ENCODE measurements around the gene LTB. TPM values are rescaled to one million over a fixed set of nuclear protein-coding genes. Genes with fewer than 3 reads are reported as not detected.

LTB gene
- total RNA-seq, 1 donor from 2014 or later: 782 TPM

DNA sequence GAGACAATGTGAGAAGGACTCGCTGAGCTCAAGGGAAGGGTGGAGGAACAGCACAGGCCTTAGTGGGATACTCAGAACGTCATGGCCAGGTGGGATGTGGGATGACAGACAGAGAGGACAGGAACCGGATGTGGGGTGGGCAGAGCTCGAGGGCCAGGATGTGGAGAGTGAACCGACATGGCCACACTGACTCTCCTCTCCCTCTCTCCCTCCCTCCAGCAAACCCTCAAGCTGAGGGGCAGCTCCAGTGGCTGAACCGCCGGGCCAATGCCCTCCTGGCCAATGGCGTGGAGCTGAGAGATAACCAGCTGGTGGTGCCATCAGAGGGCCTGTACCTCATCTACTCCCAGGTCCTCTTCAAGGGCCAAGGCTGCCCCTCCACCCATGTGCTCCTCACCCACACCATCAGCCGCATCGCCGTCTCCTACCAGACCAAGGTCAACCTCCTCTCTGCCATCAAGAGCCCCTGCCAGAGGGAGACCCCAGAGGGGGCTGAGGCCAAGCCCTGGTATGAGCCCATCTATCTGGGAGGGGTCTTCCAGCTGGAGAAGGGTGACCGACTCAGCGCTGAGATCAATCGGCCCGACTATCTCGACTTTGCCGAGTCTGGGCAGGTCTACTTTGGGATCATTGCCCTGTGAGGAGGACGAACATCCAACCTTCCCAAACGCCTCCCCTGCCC is 5.2 kb downstream of the LTB start:
- intact Hi-C loops (cut with micrococcal nuclease): no loop called here

DNA sequence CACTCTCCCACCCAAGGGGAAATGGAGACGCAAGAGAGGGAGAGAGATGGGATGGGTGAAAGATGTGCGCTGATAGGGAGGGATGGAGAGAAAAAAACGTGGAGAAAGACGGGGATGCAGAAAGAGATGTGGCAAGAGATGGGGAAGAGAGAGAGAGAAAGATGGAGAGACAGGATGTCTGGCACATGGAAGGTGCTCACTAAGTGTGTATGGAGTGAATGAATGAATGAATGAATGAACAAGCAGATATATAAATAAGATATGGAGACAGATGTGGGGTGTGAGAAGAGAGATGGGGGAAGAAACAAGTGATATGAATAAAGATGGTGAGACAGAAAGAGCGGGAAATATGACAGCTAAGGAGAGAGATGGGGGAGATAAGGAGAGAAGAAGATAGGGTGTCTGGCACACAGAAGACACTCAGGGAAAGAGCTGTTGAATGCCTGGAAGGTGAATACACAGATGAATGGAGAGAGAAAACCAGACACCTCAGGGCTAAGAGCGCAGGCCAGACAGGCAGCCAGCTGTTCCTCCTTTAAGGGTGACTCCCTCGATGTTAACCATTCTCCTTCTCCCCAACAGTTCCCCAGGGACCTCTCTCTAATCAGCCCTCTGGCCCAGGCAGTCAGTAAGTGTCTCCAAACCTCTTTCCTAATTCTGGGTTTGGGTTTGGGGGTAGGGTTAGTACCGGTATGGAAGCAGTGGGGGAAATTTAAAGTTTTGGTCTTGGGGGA is 6.1 kb downstream of the LTB start:
- intact Hi-C loops (cut with micrococcal nuclease): loop anchor here (2.0 kb wide), 1 partner anchor 17 kb away; no protein-coding TSS in a partner anchor

DNA sequence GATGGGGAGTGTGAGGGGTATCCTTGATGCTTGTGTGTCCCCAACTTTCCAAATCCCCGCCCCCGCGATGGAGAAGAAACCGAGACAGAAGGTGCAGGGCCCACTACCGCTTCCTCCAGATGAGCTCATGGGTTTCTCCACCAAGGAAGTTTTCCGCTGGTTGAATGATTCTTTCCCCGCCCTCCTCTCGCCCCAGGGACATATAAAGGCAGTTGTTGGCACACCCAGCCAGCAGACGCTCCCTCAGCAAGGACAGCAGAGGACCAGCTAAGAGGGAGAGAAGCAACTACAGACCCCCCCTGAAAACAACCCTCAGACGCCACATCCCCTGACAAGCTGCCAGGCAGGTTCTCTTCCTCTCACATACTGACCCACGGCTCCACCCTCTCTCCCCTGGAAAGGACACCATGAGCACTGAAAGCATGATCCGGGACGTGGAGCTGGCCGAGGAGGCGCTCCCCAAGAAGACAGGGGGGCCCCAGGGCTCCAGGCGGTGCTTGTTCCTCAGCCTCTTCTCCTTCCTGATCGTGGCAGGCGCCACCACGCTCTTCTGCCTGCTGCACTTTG is 6.8 kb downstream of the LTB start, which contains the start of gene TNF:
Gene TNF (plus strand): TSS at position 231 of the 567 bp plus-strand sequence. CDS start 177 bp downstream, at position 408.
- intact Hi-C loops (cut with micrococcal nuclease): loop anchor here (2.0 kb wide), 1 partner anchor 17 kb away; no protein-coding TSS in a partner anchor

DNA sequence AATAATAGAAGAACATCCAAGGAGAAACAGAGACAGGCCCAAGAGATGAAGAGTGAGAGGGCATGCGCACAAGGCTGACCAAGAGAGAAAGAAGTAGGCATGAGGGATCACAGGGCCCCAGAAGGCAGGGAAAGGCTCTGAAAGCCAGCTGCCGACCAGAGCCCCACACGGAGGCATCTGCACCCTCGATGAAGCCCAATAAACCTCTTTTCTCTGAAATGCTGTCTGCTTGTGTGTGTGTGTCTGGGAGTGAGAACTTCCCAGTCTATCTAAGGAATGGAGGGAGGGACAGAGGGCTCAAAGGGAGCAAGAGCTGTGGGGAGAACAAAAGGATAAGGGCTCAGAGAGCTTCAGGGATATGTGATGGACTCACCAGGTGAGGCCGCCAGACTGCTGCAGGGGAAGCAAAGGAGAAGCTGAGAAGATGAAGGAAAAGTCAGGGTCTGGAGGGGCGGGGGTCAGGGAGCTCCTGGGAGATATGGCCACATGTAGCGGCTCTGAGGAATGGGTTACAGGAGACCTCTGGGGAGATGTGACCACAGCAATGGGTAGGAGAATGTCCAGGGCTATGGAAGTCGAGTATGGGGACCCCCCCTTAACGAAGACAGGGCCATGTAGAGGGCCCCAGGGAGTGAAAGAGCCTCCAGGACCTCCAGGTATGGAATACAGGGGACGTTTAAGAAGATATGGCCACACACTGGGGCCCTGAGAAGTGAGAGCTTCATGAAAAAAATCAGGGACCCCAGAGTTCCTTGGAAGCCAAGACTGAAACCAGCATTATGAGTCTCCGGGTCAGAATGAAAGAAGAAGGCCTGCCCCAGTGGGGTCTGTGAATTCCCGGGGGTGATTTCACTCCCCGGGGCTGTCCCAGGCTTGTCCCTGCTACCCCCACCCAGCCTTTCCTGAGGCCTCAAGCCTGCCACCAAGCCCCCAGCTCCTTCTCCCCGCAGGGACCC is 7.8 kb downstream of the LTB start:
- intact Hi-C loops (cut with micrococcal nuclease): loop anchor here (2.0 kb wide), 1 partner anchor 16 kb away; no protein-coding TSS in a partner anchor

DNA sequence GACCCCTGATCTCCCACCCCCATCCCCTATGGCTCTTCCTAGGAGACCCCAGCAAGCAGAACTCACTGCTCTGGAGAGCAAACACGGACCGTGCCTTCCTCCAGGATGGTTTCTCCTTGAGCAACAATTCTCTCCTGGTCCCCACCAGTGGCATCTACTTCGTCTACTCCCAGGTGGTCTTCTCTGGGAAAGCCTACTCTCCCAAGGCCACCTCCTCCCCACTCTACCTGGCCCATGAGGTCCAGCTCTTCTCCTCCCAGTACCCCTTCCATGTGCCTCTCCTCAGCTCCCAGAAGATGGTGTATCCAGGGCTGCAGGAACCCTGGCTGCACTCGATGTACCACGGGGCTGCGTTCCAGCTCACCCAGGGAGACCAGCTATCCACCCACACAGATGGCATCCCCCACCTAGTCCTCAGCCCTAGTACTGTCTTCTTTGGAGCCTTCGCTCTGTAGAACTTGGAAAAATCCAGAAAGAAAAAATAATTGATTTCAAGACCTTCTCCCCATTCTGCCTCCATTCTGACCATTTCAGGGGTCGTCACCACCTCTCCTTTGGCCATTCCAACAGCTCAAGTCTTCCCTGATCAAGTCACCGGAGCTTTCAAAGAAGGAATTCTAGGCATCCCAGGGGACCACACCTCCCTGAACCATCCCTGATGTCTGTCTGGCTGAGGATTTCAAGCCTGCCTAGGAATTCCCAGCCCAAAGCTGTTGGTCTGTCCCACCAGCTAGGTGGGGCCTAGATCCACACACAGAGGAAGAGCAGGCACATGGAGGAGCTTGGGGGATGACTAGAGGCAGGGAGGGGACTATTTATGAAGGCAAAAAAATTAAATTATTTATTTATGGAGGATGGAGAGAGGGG is 8.8 kb downstream of the LTB start:
- intact Hi-C loops (cut with micrococcal nuclease): loop anchor here (2.0 kb wide), 1 partner anchor 15 kb away; no protein-coding TSS in a partner anchor

DNA sequence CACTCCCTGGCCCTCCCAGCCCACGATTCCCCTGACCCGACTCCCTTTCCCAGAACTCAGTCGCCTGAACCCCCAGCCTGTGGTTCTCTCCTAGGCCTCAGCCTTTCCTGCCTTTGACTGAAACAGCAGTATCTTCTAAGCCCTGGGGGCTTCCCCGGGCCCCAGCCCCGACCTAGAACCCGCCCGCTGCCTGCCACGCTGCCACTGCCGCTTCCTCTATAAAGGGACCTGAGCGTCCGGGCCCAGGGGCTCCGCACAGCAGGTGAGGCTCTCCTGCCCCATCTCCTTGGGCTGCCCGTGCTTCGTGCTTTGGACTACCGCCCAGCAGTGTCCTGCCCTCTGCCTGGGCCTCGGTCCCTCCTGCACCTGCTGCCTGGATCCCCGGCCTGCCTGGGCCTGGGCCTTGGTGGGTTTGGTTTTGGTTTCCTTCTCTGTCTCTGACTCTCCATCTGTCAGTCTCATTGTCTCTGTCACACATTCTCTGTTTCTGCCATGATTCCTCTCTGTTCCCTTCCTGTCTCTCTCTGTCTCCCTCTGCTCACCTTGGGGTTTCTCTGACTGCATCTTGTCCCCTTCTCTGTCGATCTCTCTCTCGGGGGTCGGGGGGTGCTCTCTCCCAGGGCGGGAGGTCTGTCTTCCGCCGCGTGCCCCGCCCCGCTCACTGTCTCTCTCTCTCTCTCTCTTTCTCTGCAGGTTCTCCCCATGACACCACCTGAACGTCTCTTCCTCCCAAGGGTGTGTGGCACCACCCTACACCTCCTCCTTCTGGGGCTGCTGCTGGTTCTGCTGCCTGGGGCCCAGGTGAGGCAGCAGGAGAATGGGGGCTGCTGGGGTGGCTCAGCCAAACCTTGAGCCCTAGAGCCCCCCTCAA is 9.9 kb downstream of the LTB start, which contains the start of gene LTA:
Gene LTA (plus strand): TSS at position 249 of the 871 bp plus-strand sequence. CDS start 454 bp downstream, at position 703.
- intact Hi-C loops (cut with micrococcal nuclease): no loop called here

DNA sequence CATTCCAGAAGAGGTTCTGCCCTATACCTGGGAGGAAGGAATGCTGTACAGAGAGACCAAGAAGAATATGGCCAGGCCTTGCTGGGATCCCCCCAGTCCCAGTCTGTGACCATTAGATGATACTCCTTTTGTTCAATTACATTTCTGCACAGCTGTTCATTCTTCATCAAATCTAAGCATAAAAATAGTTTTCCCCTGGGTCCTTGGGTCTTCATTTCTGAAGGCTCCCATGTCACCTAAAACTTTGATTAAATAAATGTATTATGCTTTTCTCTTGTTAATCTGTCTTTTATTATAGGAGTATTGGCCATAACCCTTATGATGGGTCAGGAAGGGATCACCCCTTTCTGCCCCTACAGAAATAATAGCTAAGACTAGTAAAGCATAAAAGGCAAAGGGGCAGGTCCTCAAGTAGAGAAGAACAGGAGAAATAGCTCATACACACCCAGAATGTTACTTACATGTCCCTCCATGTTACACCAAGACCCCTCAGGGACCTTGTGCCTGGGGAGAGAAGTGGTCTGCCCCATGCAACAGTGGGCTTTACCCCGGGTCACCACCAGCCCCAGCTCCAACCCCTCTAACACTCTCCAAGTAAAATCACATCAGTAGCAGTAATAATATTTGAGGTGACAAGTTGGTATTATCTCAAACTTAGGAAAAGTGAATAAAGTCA is 12.2 kb downstream of the LTB start:
- intact Hi-C loops (cut with micrococcal nuclease): loop anchor here (2.0 kb wide), 2 partner anchors 13 to 23 kb away; partner anchors contain the start of genes ATP6V1G2, LTB and NFKBIL1

DNA sequence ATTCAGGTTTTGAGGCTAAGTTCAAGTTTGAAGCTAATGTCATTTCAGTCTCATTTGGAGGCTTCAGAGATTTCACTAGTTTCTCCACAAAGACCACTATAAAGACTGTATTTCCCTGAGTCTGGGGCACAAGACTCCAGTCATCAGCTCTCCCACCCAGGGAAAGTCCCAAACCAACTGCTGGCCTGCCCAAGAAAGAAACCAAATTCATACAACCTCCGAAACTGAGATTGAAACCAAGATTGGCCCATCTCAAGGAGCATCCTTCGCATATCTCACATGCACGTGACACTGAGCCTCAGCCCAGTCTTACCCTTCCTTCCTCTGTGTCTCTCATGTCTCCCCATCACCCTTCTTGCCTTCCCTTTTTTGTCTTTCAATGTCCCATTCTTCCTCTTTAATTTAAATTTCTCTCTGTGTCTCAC is 13.7 kb downstream of the LTB start:
- intact Hi-C loops (cut with micrococcal nuclease): loop anchor here (1.0 to 2.0 kb wide), 3 partner anchors 8 to 22 kb away; partner anchors contain the start of genes ATP6V1G2, LTB and NFKBIL1

GRCh38 chr6:31567531-31568370 is 14.5 kb downstream of the LTB start:
- intact Hi-C loops (cut with micrococcal nuclease): loop anchor here (1.0 to 2.0 kb wide), 3 partner anchors 7 to 21 kb away; partner anchors contain the start of genes ATP6V1G2, LTB and NFKBIL1

- intact Hi-C loops (cut with micrococcal nuclease): loop anchor here (1.0 kb wide), 1 partner anchor 8 kb away; no protein-coding TSS in a partner anchor
Measured at GRCh38 chr6:31560697-31561058, 21.5 kb downstream of the LTB start.

GRCh38 chr6:31559958-31560696 is 22.1 kb downstream of the LTB start:
- intact Hi-C loops (cut with micrococcal nuclease): loop anchor here (1.0 to 2.0 kb wide), 2 partner anchors 8 to 15 kb away; partner anchors contain the start of gene TNF

- intact Hi-C loops (cut with micrococcal nuclease): loop anchor here (2.0 kb wide), 1 partner anchor 15 kb away; the partner anchor contains the start of gene TNF
Measured at GRCh38 chr6:31559606-31559957, 22.6 kb downstream of the LTB start.

- intact Hi-C loops (cut with micrococcal nuclease): loop anchor here (2.0 kb wide), 1 partner anchor 16 kb away; the partner anchor contains the start of gene TNF
Measured at GRCh38 chr6:31558631-31559500, 23.4 kb downstream of the LTB start.

GRCh38 chr6:31558318-31558625 is 24.0 kb downstream of the LTB start:
- intact Hi-C loops (cut with micrococcal nuclease): loop anchor here (2.0 kb wide), 1 partner anchor 17 kb away; the partner anchor contains the start of gene TNF

Data from T-helper 2 cell treated with Interferon-gamma antibody and Interleukin-4, amounts not matched to agents 100 ng/mL and 5 ng/mL, for 36 hours (primary cell).